HG02884 (cell line): Measurements from ENCODE around the gene PTPRB.
"Not testable (repeated sequence)": the region's sequence is repeated elsewhere in the genome, so short reads cannot be mapped to it uniquely, and the experiment has no call there.

Experiments used
- ATAC-seq: cut with Tn5 transposase; IDR thresholded peaks from one replicate; pipeline ENCODE4 v1.9.1; 2021; ENCODE audit warnings: mild to moderate bottlenecking, moderate library complexity; ENCODE audit not compliant: unreplicated experiment

Gene PTPRB

GRCh38 chr12:70549340-70550179 lies 87.7 kb downstream of the PTPRB start:
- no peak for ATAC-seq

GRCh38 chr12:70543444-70543843 lies 93.8 kb downstream of the PTPRB start:
- ATAC-seq, result no peak

- no peak for ATAC-seq
These were observed 96.2 kb downstream of the PTPRB start for GRCh38 chr12:70540996-70541395.

GRCh38 chr12:70536650-70537049 lies 100.6 kb downstream of the PTPRB start:
- ATAC-seq, result no peak

GRCh38 chr12:70535896-70536374 lies 101.3 kb downstream of the PTPRB start:
- no peak for ATAC-seq

- no peak for ATAC-seq
These were observed 102.8 kb downstream of the PTPRB start for GRCh38 chr12:70534466-70534865.

- no peak for ATAC-seq
These were observed 107.6 kb downstream of the PTPRB start for GRCh38 chr12:70529647-70530046.

GRCh38 chr12:70520847-70521246 lies 116.4 kb downstream of the PTPRB start:
- ATAC-seq, result no peak

- ATAC-seq, result no peak
These were observed 123.8 kb downstream of the PTPRB start for GRCh38 chr12:70513426-70513825.

GRCh38 chr12:70508178-70508577 lies 129.1 kb downstream of the PTPRB start:
- no peak for ATAC-seq

GRCh38 chr12:70507442-70507841 lies 129.8 kb downstream of the PTPRB start:
- no peak for ATAC-seq

GRCh38 chr12:70497508-70497907 lies 139.7 kb downstream of the PTPRB start:
- ATAC-seq, result no peak

- not testable (repeated sequence) for ATAC-seq
These were observed 144.3 kb downstream of the PTPRB start for GRCh38 chr12:70492904-70493303.

GRCh38 chr12:70490928-70491327 lies 146.3 kb downstream of the PTPRB start:
- not testable (repeated sequence) for ATAC-seq

- peak; percentile 59 for ATAC-seq
These were observed 149.8 kb downstream of the PTPRB start for GRCh38 chr12:70487440-70487839.

- no peak for ATAC-seq
These were observed 150.6 kb downstream of the PTPRB start for GRCh38 chr12:70486588-70486987.

- no peak for ATAC-seq
These were observed 151.5 kb downstream of the PTPRB start for GRCh38 chr12:70485704-70486103.

GRCh38 chr12:70484464-70484863 lies 152.8 kb downstream of the PTPRB start:
- ATAC-seq, result no peak

- ATAC-seq, result no peak
These were observed 154.5 kb downstream of the PTPRB start for GRCh38 chr12:70482764-70483163.

GRCh38 chr12:70469221-70469820 lies 167.9 kb downstream of the PTPRB start:
- ATAC-seq, result no peak

- ATAC-seq, result no peak
These were observed 168.5 kb downstream of the PTPRB start for GRCh38 chr12:70468741-70469140.
